GM18502 (cell line): ENCODE measurements around the gene ELP2.
A peak's percentile ranks its signal among the peaks of the same experiment; 100 is the strongest.
"Not testable (repeated sequence)": the region's sequence is repeated elsewhere in the genome, so short reads cannot be mapped to it uniquely, and the experiment has no call there.

ENCODE experiments used
- ATAC-seq: cut with Tn5 transposase; IDR thresholded peaks from one replicate; pipeline ENCODE4 v1.9.1; 2021; ENCODE audit warnings: mild to moderate bottlenecking; ENCODE audit not compliant: unreplicated experiment, poor library complexity

Gene ELP2

GRCh38 chr18:36129300-36130038 lies at the start of gene ELP2, which contains the start of gene SLC39A6:
Gene ELP2 (plus strand): TSS chr18:36129899. CDS start chr18:36129934, 35 bp downstream.
Gene SLC39A6 (minus strand): TSS chr18:36129340. CDS start chr18:36127007, 2,333 bp downstream.
- ATAC-seq = peak; percentile 91

GRCh38 chr18:36081118-36081517 lies 48.6 kb upstream of the ELP2 start:
- ATAC-seq = not testable (repeated sequence)

- ATAC-seq = no peak
Measured at GRCh38 chr18:36083729-36084128, 46.0 kb upstream of the ELP2 start.

- ATAC-seq = no peak
Measured at GRCh38 chr18:36085195-36085594, 44.5 kb upstream of the ELP2 start.

GRCh38 chr18:36086186-36086585 lies 43.5 kb upstream of the ELP2 start:
- no peak for ATAC-seq

GRCh38 chr18:36088256-36088655 lies 41.4 kb upstream of the ELP2 start:
- ATAC-seq = no peak

- ATAC-seq = no peak
Measured at GRCh38 chr18:36089001-36089400, 40.7 kb upstream of the ELP2 start.

GRCh38 chr18:36092116-36092515 lies 37.6 kb upstream of the ELP2 start:
- not testable (repeated sequence) for ATAC-seq

GRCh38 chr18:36094431-36094830 lies 35.3 kb upstream of the ELP2 start:
- no peak for ATAC-seq

GRCh38 chr18:36095936-36096519 lies 33.7 kb upstream of the ELP2 start:
- ATAC-seq = no peak

GRCh38 chr18:36096955-36097354 lies 32.7 kb upstream of the ELP2 start:
- no peak for ATAC-seq

- ATAC-seq = no peak
Measured at GRCh38 chr18:36099311-36099710, 30.4 kb upstream of the ELP2 start.

GRCh38 chr18:36101943-36102342 lies 27.8 kb upstream of the ELP2 start:
- ATAC-seq = no peak

GRCh38 chr18:36104749-36105148 lies 24.9 kb upstream of the ELP2 start:
- ATAC-seq = no peak

- no peak for ATAC-seq
Measured at GRCh38 chr18:36107477-36107876, 22.2 kb upstream of the ELP2 start.

GRCh38 chr18:36108196-36108595 lies 21.5 kb upstream of the ELP2 start:
- ATAC-seq = no peak

GRCh38 chr18:36108601-36109000 lies 21.1 kb upstream of the ELP2 start:
- no peak for ATAC-seq

GRCh38 chr18:36109737-36110136 lies 20.0 kb upstream of the ELP2 start:
- ATAC-seq = no peak

GRCh38 chr18:36112302-36112701 lies 17.4 kb upstream of the ELP2 start:
- no peak for ATAC-seq

- ATAC-seq = no peak
Measured at GRCh38 chr18:36114251-36114650, 15.4 kb upstream of the ELP2 start.

- no peak for ATAC-seq
Measured at GRCh38 chr18:36114738-36115137, 15.0 kb upstream of the ELP2 start.

GRCh38 chr18:36116771-36117170 lies 12.9 kb upstream of the ELP2 start:
- not testable (repeated sequence) for ATAC-seq
